Ectodermal cell (in vitro differentiated cells): ENCODE data around the gene OIP5.
A peak's percentile ranks its signal among the peaks of the same experiment; 100 is the strongest.
"Not testable (repeated sequence)": the region's sequence is repeated elsewhere in the genome, so short reads cannot be mapped to it uniquely, and the experiment has no call there.

ENCODE experiments used
- H3K27ac ChIP-seq: 2 replicates; pipeline ENCODE4 v1.7.0; 2013; ENCODE audit warnings: mild to moderate bottlenecking, low read depth, low read length; ENCODE audit not compliant: insufficient read depth, poor library complexity, severe bottlenecking
- H3K27me3 ChIP-seq: 2 replicates; pipeline ENCODE4 v1.7.0; 2013; ENCODE audit warnings: mild to moderate bottlenecking, low read length; ENCODE audit not compliant: insufficient read depth, control insufficient read depth, poor library complexity, severe bottlenecking
- H3K36me3 ChIP-seq: one replicate; pipeline ENCODE4 v1.7.0; 2013; ENCODE audit warnings: low read length; ENCODE audit not compliant: control insufficient read depth, insufficient read depth
- H3K4me1 ChIP-seq: one replicate; pipeline ENCODE4 v1.7.0; 2013; ENCODE audit warnings: low read length; ENCODE audit not compliant: control insufficient read depth, insufficient read depth
- H3K4me3 ChIP-seq: 2 replicates; pipeline ENCODE4 v1.7.0; 2013; ENCODE audit warnings: low read depth, low read length, control low read depth; ENCODE audit not compliant: insufficient read depth
- H3K9me3 ChIP-seq: 2 replicates; pipeline ENCODE4 v1.7.0; 2013; ENCODE audit warnings: mild to moderate bottlenecking, low read length, moderate library complexity; ENCODE audit not compliant: control insufficient read depth
- WGBS, 2 experiments: methylation state at CpG; one replicate each; pipeline ENCODE4 v1.1.7; 2013; ENCODE audit warnings: missing lambda C conversion rate in 2 of 2; 5-methylcytosine and 5-hydroxymethylcytosine counted together

The OIP5 gene

GRCh38 chr15:41337047-41337446 is 4.7 kb upstream of the OIP5 start:
- WGBS, 2 experiments: 93 to 96% methylated on average over 6 of the region's 6 CpGs
- Histone ChIP-seq H3K4me3 (no peak overlapping the region), H3K9me3 (no peaks in the 10 kb centered on the region), H3K27ac (no peak overlapping the region), H3K4me1 (no peaks in the 10 kb centered on the region), H3K36me3 (peaks cover 27% of the 10 kb centered on the region), H3K27me3 (no peaks in the 10 kb centered on the region)

GRCh38 chr15:41336549-41336948 is 4.2 kb upstream of the OIP5 start:
- H3K4me1 ChIP-seq: no peaks in the 10 kb centered on the region
- H3K36me3 ChIP-seq: peaks cover 22% of the 10 kb centered on the region
- no peaks in the 10 kb centered on the region for H3K9me3 ChIP-seq
- no peak overlapping the region for H3K4me3 ChIP-seq
- H3K27me3 ChIP-seq: no peaks in the 10 kb centered on the region
- no peak overlapping the region for H3K27ac ChIP-seq
- 92 to 93% methylated on average over 4 of the region's 4 CpGs for WGBS, 2 experiments

GRCh38 chr15:41334293-41335120 is 2.1 kb upstream of the OIP5 start:
- 85 to 93% methylated on average over 12 of the region's 12 CpGs for whole genome bisulfite sequencing, 2 experiments
- Histone ChIP-seq H3K27ac (no peak overlapping the region), H3K4me3 (peak overlapping the region; percentile 91), H3K27me3 (no peaks in the 10 kb centered on the region), H3K4me1 (no peaks in the 10 kb centered on the region), H3K9me3 (no peaks in the 10 kb centered on the region), H3K36me3 (peaks cover 9% of the 10 kb centered on the region)

GRCh38 chr15:41333026-41333562 is 703 bp upstream of the OIP5 start:
- Histone ChIP-seq H3K36me3 (peaks cover under 1% of the 10 kb centered on the region), H3K4me1 (no peaks in the 10 kb centered on the region), H3K27me3 (no peaks in the 10 kb centered on the region), H3K4me3 (peak overlapping the region; percentile 91), H3K9me3 (no peaks in the 10 kb centered on the region), H3K27ac (peak overlapping the region; percentile 66)
- WGBS, 2 experiments: 1 to 2% methylated on average over 26 of the region's 26 CpGs

- no peaks in the 10 kb centered on the region for H3K27me3 ChIP-seq
- WGBS, 2 experiments: 2% methylated on average over 14 of the region's 14 CpGs
- H3K27ac ChIP-seq: peak overlapping the region; percentile 76
- no peaks in the 10 kb centered on the region for H3K9me3 ChIP-seq
- H3K4me3 ChIP-seq: peak overlapping the region; percentile 91
- no peaks in the 10 kb centered on the region for H3K4me1 ChIP-seq
- H3K36me3 ChIP-seq: no peaks in the 10 kb centered on the region
Measured at GRCh38 chr15:41331833-41332193, 578 bp downstream of the OIP5 start.

- H3K27ac ChIP-seq: no peak overlapping the region
- peak overlapping the region; percentile 91 for H3K4me3 ChIP-seq
- WGBS, 2 experiments: 59 to 69% methylated on average over 6 of the region's 6 CpGs
Measured at GRCh38 chr15:41331281-41331680, 1.1 kb downstream of the OIP5 start.

GRCh38 chr15:41323611-41324010 is 8.8 kb downstream of the OIP5 start:
- WGBS, 2 experiments: 95 to 97% methylated on average over 1 of the region's 1 CpG

More at GRCh38 chr15:41331281-41331680, 1.1 kb downstream of the OIP5 start:
- Histone ChIP-seq H3K27me3 (no peaks in the 10 kb centered on the region), H3K4me1 (no peaks in the 10 kb centered on the region), H3K36me3 (peaks cover 4% of the 10 kb centered on the region), H3K9me3 (no peaks in the 10 kb centered on the region)

GRCh38 chr15:41320805-41321330 is 11.5 kb downstream of the OIP5 start:
- not testable (repeated sequence) for H3K9me3 ChIP-seq, H3K27ac ChIP-seq, H3K4me3 ChIP-seq, H3K4me1 ChIP-seq, H3K27me3 ChIP-seq
- 95 to 96% methylated on average over 38 to 39 of the region's 39 CpGs for WGBS, 2 experiments
- peaks cover 18% of the 10 kb centered on the region for H3K36me3 ChIP-seq

More at GRCh38 chr15:41323611-41324010, 8.8 kb downstream of the OIP5 start:
- Histone ChIP-seq H3K4me3 (no peak overlapping the region), H3K36me3 (peaks cover 23% of the 10 kb centered on the region), H3K27ac (no peak overlapping the region), H3K9me3 (no peaks in the 10 kb centered on the region), H3K27me3 (no peaks in the 10 kb centered on the region), H3K4me1 (no peaks in the 10 kb centered on the region)

GRCh38 chr15:41309226-41309905 is 23.0 kb downstream of the OIP5 start:
- 94 to 100% methylated on average over 2 of the region's 2 CpGs for WGBS, 2 experiments
- H3K36me3 ChIP-seq: no peaks in the 10 kb centered on the region

GRCh38 chr15:41307679-41308078 is 24.7 kb downstream of the OIP5 start:
- no peaks in the 10 kb centered on the region for H3K4me1 ChIP-seq
- H3K36me3 ChIP-seq: no peaks in the 10 kb centered on the region
- H3K27me3 ChIP-seq: no peaks in the 10 kb centered on the region
- H3K9me3 ChIP-seq: no peaks in the 10 kb centered on the region
- no peak overlapping the region for H3K4me3 ChIP-seq
- WGBS, 2 experiments: 81 to 86% methylated on average over 5 of the region's 5 CpGs
- no peak overlapping the region for H3K27ac ChIP-seq

More at GRCh38 chr15:41309226-41309905, 23.0 kb downstream of the OIP5 start:
- Histone ChIP-seq H3K27me3 (no peaks in the 10 kb centered on the region), H3K27ac (no peak overlapping the region), H3K4me1 (no peaks in the 10 kb centered on the region), H3K4me3 (no peak overlapping the region), H3K9me3 (no peaks in the 10 kb centered on the region)
